Fibroblast of skin of right quadriceps (primary cell): ENCODE measurements around the gene NFATC1.
"Not testable (repeated sequence)": the region's sequence is repeated elsewhere in the genome, so short reads cannot be mapped to it uniquely, and the experiment has no call there.

ENCODE experiments used
- DNase-seq: peaks from one replicate; pipeline ENCODE4 v3.0.0-alpha.2; 2013

The NFATC1 gene

GRCh38 chr18:79479116-79479760 lies 83.5 kb downstream of the NFATC1 start:
- no peak for DNase-seq

- no peak for DNase-seq
Observed at GRCh38 chr18:79479761-79480161, 84.0 kb downstream of the NFATC1 start.

GRCh38 chr18:79480171-79481045 lies 84.7 kb downstream of the NFATC1 start:
- DNase-seq: no peak

GRCh38 chr18:79481046-79481790 lies 85.5 kb downstream of the NFATC1 start:
- no peak for DNase-seq

- DNase-seq: not testable (repeated sequence)
Observed at GRCh38 chr18:79483393-79483792, 87.7 kb downstream of the NFATC1 start.

GRCh38 chr18:79483971-79484491 lies 88.3 kb downstream of the NFATC1 start:
- DNase-seq: no peak

- peak; percentile 98 for DNase-seq
Observed at GRCh38 chr18:79484661-79485621, 89.2 kb downstream of the NFATC1 start.

GRCh38 chr18:79485788-79486355 lies 90.1 kb downstream of the NFATC1 start:
- peak; percentile 96 for DNase-seq

GRCh38 chr18:79486356-79487182 lies 90.8 kb downstream of the NFATC1 start:
- no peak for DNase-seq

- no peak for DNase-seq
Observed at GRCh38 chr18:79487183-79487800, 91.6 kb downstream of the NFATC1 start.

GRCh38 chr18:79487801-79488201 lies 92.1 kb downstream of the NFATC1 start:
- no peak for DNase-seq

- no peak for DNase-seq
Observed at GRCh38 chr18:79488311-79489050, 92.8 kb downstream of the NFATC1 start.

- DNase-seq: no peak
Observed at GRCh38 chr18:79489051-79489898, 93.5 kb downstream of the NFATC1 start.

- no peak for DNase-seq
Observed at GRCh38 chr18:79489899-79490625, 94.3 kb downstream of the NFATC1 start.

- DNase-seq: no peak
Observed at GRCh38 chr18:79490626-79491041, 94.9 kb downstream of the NFATC1 start.

GRCh38 chr18:79491081-79491551 lies 95.4 kb downstream of the NFATC1 start:
- DNase-seq: no peak

- no peak for DNase-seq
Observed at GRCh38 chr18:79493211-79493800, 97.6 kb downstream of the NFATC1 start.
